Naive thymus-derived CD8-positive, alpha-beta T cell (primary cell): ENCODE data around the gene XIAP. TPM values are rescaled to one million over a fixed set of nuclear protein-coding genes. Genes with fewer than 3 reads are reported as not detected.
"Not testable (repeated sequence)": the region's sequence is repeated elsewhere in the genome, so short reads cannot be mapped to it uniquely, and the experiment has no call there.

ENCODE experiments used
- ATAC-seq, 2 donors: fragments of 150-1000 bp; cut with Tn5 transposase in 1 of 2; sonication (Bioruptor Pico), chemical (Tn5 transposase) in 1 of 2; 1 replicate in 1 of 2; 2 replicates in 1 of 2; pipeline ENCODE4 v1.10.0; 2021; ENCODE audit warnings: mild to moderate bottlenecking in 2 of 2, moderate library complexity in 2 of 2
- POLR2A ChIA-PET: fragments of 350-600 bp; sonication (Branson Sonifier 250); formaldehyde crosslinking; loops from one replicate; lab custom pipeline; 2021; ENCODE audit warnings: antibody characterized with exemption; lab: Charles Lee
- DNase-seq, 10 donors: peaks; one replicate each; pipeline versions ENCODE4 v3.0.0 to v3.0.0-alpha.2; 2020 to 2022
- H3K27ac Mint-ChIP-seq, 10 donors: one replicate each; pipeline ENCODE4 v1.8.0; 2020 to 2022; ENCODE audit warnings: mild to moderate bottlenecking in 10 of 10, mixed read lengths in 10 of 10, moderate library complexity in 4 of 10, inconsistent platforms in 1 of 10
- H3K27me3 Mint-ChIP-seq, 5 donors: one replicate each; pipeline ENCODE4 v1.8.0; 2021 to 2022; ENCODE audit warnings: mixed read lengths in 5 of 5
- H3K36me3 Mint-ChIP-seq, 3 donors: one replicate each; pipeline ENCODE4 v1.8.0; 2020 to 2022; ENCODE audit warnings: mixed read lengths in 3 of 3, mild to moderate bottlenecking in 2 of 3, inconsistent platforms in 1 of 3
- H3K4me1 Mint-ChIP-seq, 4 donors: one replicate each; pipeline ENCODE4 v1.8.0; 2021 to 2022; ENCODE audit warnings: mixed read lengths in 4 of 4
- H3K4me3 Mint-ChIP-seq, 10 donors: one replicate each; pipeline ENCODE4 v1.8.0; 2020 to 2022; ENCODE audit warnings: mild to moderate bottlenecking in 10 of 10, mixed read lengths in 10 of 10, moderate library complexity in 6 of 10, inconsistent platforms in 1 of 10
- H3K9me3 Mint-ChIP-seq, 9 donors: one replicate each; pipeline ENCODE4 v1.8.0; 2020 to 2022; ENCODE audit warnings: mixed read lengths in 9 of 9, mild to moderate bottlenecking in 3 of 9, inconsistent platforms in 1 of 9, moderate library complexity in 1 of 9
- polyA plus RNA-seq, 3 donors: library from polyadenylated mRNA; unstranded; fragments of 300-500 nt; fragmentation: Illumina TruSeq; gene quantifications; one replicate each; pipeline ENCODE4 v1.2.3, GENCODE V29; 2021
- total RNA-seq, 8 experiments: library from RNA in 2 of 8; stranded (reverse) in 2 of 8; gene quantifications; one replicate each; pipeline ENCODE4 v1.2.3 and lab custom pipeline; 2021 to 2026

XIAP gene
- total RNA-seq (10 to 100 TPM; 46.4 to 47.6 TPM), polyA plus RNA-seq (1 to 10 TPM; 7.6 to 8.1 (median 8.0) TPM), total RNA-seq (lab: John Stamatoyannopoulos, UW) (41.8 to 89.1 (median 69.2) reads per million in 6 experiments)

DNA sequence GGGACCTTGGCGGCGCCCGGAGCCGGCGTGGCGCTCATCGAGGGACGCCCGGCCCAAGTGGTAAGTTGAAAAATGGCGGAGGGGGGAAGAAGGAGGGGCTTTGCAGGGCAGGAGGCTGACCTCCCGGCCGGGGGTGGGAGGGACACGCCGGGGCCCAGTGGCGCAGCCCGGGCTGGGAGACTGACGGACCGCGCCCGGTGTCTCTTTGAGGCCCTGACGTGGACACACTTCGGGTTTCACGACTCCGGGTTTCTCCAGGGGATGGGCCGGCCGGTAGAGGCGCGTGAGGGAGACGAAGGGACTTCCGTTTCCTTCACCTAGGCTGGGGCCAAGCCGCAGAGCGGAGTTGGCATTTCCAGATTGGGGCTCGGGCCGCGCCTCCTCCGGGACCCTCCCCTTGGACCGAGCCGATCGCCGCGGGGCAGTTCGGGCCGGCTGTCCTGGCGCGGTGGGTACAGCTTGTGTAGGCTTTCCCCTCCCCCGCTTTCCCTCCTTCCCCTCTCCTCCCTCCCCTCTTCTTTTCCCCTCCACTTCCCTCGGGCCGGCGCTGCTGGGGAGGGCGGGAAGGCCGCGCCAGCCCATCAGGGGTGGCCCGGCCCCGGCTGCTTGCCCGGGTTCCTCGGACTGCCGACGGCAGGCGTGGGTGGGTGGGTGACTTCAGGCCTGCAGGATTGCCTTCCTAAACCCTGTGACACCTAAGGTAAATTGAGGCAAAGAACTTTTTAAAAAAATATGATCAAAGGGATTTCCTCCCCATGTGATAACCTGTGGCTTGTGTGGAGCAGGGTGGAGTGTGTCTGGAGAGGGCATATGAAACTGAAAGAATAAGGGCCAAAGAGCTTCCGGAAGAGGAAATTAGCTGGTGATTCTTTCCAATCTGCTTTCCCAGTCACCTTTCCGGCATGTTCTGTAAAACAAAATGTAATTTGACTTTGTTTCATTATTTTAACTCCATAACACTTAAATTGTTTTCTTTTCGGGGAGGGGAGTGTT lies at the start of gene XIAP:
Gene XIAP, plus strand, starts transcription at position 208 of the 993 bp plus-strand sequence. CDS start 25,610 bp downstream, outside the sequence.
- H3K9me3 Mint-ChIP-seq, result no peaks in the 10 kb centered on the region
- POLR2A ChIA-PET, result interaction anchor here (0.6 to 1.2 kb wide), 3 partner anchors 100 to 225 kb away, joined by 5 read pairs; no protein-coding TSS in a partner anchor
- peak; percentile 75 to 81 for ATAC-seq
- H3K27me3 Mint-ChIP-seq, result no peaks in the 10 kb centered on the region
- peak within 1 kb of the TSS; percentile 71 to 98 (median 96) for H3K27ac Mint-ChIP-seq
- peak within 1 kb of the TSS; percentile 85 to 97 (median 92) for H3K4me3 Mint-ChIP-seq
- peak; percentile 29 to 78 (median 52) for DNase-seq
- H3K4me1 Mint-ChIP-seq, result peaks cover 8 to 26% (median 17%) of the 10 kb centered on the region in 4 donors
- H3K36me3 Mint-ChIP-seq, result peaks cover 0 to 3% (median 0%) of the 10 kb centered on the region in 3 donors

DNA sequence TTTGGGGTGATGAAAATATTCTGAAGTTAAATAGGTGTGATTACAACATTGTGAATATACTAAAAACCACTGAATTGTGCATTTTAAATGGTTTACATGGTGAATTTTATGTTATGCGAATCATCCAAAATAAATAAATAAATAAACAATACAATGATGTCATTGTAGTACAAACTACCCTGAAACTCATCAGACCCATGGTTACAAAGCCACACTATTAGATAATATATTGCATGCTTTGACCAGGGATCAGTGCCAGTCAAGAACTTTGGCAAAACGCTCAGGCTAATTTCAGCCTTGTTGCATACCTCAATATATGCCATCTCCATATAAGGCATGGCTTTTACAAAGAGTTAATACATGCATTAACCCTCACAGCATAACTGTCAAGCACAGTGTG lies 45.5 kb upstream of the XIAP start:
- no peak overlapping the region for H3K27ac Mint-ChIP-seq
- no peaks in the 10 kb centered on the region for H3K36me3 Mint-ChIP-seq
- POLR2A ChIA-PET, result no interaction called here
- no peaks in the 10 kb centered on the region for H3K4me1 Mint-ChIP-seq
- no peaks in the 10 kb centered on the region for H3K9me3 Mint-ChIP-seq
- no peak overlapping the region for H3K4me3 Mint-ChIP-seq
- ATAC-seq (no peak), DNase-seq (no peak)
- peaks cover 0 to 2% (median 0%) of the 10 kb centered on the region in 5 donors for H3K27me3 Mint-ChIP-seq

DNA sequence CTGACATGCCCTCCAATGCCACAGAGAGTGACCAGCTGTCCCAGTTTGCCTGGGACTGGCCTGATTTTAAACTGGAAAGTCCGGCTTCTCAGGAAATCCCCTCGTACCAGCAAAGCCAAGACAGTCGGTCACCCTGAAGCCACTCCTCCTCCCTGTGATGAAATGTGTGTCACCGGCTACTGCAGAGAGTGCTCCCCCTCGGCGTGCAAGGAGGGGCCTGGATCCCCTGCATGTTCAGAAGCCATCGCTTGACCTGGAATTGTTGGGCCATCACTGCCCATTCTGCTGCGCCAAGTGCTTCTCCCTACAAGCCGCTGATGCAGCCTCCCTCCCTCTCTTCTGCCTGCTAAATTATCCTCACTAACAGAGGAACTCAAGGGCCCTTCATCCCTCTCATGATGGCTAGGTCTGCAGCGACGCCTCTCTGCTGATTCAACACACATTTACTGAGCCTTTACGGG lies 44.9 kb upstream of the XIAP start:
- DNase-seq, H3K36me3 Mint-ChIP-seq, H3K9me3 Mint-ChIP-seq, POLR2A ChIA-PET, H3K4me3 Mint-ChIP-seq, ATAC-seq, H3K4me1 Mint-ChIP-seq, H3K27me3 Mint-ChIP-seq, H3K27ac Mint-ChIP-seq: not testable (repeated sequence)

DNA sequence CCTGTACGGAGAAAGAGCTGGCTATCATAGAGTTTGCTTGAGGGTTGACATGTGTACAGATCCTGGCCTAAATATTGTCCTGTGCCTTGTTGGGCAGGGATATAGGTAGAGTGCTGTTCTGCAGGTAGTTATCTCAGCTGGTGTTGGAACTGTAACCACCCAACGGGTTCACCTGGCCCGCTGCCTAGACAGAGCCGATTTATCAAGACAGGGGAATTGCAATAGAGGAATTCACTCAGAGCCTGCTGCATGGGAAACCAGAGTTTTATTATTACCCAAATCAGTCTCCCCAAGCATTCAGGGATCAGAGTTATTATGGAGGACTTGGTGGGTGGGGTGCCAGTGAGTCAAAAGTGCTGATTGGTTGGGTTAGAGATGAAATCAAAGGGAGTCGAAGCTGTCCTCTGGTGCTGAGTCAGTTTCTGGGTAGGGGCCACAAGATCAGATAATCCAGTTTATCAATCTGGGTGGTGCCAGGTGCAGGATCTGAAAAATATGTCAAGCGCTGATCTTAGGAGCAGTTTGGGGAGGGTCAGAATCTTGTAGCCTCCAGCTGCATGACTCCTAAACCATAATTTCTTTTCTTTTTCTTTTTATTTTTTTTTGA lies 42.5 kb upstream of the XIAP start:
- Mint-ChIP-seq H3K9me3 (no peaks in the 10 kb centered on the region), H3K27me3 (no peaks in the 10 kb centered on the region), H3K4me1 (no peaks in the 10 kb centered on the region), H3K36me3 (no peaks in the 10 kb centered on the region), H3K4me3 (no peak overlapping the region), H3K27ac (no peak overlapping the region)
- DNase-seq, result no peak
- ATAC-seq, result no peak
- POLR2A ChIA-PET, result no interaction called here

DNA sequence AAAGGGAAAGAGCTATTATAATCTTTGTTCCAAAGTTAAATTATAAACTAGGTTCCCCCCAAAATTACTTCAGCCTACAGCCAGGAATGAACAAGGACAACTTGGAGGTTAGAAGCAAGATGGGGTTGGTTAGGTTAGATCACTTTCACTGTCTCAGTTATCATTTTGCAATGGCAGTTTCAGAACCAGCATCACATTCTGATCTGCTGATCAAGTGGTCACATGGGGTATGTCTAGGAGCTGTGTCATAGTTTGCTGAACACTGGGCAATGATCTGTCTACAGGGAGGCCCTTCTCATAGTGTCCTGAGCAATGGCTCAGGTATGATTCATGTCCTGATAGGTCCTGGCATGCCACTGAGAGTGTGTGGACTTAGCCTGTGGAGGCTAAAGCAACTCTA lies 41.6 kb upstream of the XIAP start:
- Mint-ChIP-seq H3K36me3 (no peaks in the 10 kb centered on the region), H3K27ac (no peak overlapping the region), H3K9me3 (no peaks in the 10 kb centered on the region), H3K4me3 (no peak overlapping the region), H3K27me3 (no peaks in the 10 kb centered on the region), H3K4me1 (no peaks in the 10 kb centered on the region)
- POLR2A ChIA-PET, result no interaction called here
- ATAC-seq (no peak), DNase-seq (no peak)

DNA sequence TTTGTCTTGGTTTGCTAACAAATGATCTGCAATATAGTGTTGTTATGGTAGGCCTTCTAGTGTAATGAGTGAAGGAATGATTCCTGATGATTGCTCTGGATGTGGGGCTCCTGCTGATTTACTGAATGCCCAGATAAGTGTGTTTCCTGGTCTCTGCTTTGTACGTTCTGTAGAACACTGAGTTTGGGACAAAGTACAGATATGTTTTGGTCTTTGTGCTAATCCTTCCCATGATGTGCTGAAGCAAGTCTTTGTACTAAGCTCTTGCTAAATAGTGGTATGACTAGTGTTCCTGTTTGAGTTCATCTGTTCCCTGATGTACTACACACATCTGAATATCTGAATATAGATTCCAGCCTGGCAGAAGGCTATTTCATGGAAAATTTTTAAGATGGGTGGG lies 36.9 kb upstream of the XIAP start:
- H3K36me3 Mint-ChIP-seq, result no peaks in the 10 kb centered on the region
- DNase-seq (no peak), ATAC-seq (no peak)
- H3K4me1 Mint-ChIP-seq, result no peaks in the 10 kb centered on the region
- H3K4me3 Mint-ChIP-seq, result no peak overlapping the region
- no peaks in the 10 kb centered on the region for H3K9me3 Mint-ChIP-seq
- POLR2A ChIA-PET, result no interaction called here
- no peak overlapping the region for H3K27ac Mint-ChIP-seq
- no peaks in the 10 kb centered on the region for H3K27me3 Mint-ChIP-seq

DNA sequence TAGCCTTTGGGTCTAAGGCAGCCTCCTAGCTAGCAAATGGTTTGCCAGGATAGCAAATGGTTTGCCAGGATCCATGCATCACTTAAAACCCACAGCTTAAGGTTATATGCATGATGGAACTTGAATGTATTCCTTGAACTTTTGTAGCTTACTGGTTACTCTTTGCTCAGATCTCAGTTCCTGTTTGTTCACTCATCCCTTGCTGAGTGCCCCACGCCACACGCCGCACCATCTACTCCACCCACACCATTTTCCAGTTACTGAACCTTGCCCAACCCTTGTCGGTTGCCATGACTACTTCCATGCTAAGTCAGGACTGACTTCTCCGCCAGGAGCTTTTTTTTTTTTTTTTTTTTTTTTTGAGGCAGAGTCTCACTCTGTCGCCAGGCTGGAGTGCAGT lies 29.5 kb upstream of the XIAP start:
- POLR2A ChIA-PET, result no interaction called here
- H3K36me3 Mint-ChIP-seq, result no peaks in the 10 kb centered on the region
- no peak overlapping the region for H3K4me3 Mint-ChIP-seq
- peaks cover 0 to 10% (median 0%) of the 10 kb centered on the region in 4 donors for H3K4me1 Mint-ChIP-seq
- H3K9me3 Mint-ChIP-seq, result no peaks in the 10 kb centered on the region
- H3K27me3 Mint-ChIP-seq, result peaks cover 0 to 5% (median 2%) of the 10 kb centered on the region in 5 donors
- no peak overlapping the region for H3K27ac Mint-ChIP-seq
- ATAC-seq (no peak), DNase-seq (no peak)

DNA sequence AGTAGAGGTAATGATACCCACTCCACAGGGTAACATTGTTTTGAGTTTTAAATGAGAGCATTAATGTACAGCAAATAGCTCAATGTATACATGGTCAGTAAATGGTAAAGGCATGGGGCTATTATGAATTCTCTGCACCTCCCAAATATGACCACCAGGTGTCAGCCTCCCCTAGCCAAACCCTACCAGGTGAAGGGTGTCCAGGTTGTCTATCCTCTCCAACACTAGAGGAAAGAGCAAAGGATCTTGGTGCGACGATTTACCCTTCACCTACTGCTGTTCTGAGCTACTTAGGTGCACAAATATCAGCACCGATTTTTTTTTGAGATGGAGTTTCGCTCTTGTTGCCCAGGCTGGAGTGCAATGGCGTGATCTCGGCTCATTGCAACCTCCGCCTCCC lies 26.5 kb upstream of the XIAP start:
- Mint-ChIP-seq H3K27ac (no peak overlapping the region), H3K27me3 (peaks cover 0 to 5% (median 2%) of the 10 kb centered on the region in 5 donors), H3K4me1 (peaks cover 0 to 10% (median 0%) of the 10 kb centered on the region in 4 donors), H3K4me3 (no peak overlapping the region), H3K9me3 (no peaks in the 10 kb centered on the region), H3K36me3 (no peaks in the 10 kb centered on the region)
- POLR2A ChIA-PET, result no interaction called here
- DNase-seq (peak; percentile 13 to 74 (median 50)), ATAC-seq (peak; percentile 84 to 94)

DNA sequence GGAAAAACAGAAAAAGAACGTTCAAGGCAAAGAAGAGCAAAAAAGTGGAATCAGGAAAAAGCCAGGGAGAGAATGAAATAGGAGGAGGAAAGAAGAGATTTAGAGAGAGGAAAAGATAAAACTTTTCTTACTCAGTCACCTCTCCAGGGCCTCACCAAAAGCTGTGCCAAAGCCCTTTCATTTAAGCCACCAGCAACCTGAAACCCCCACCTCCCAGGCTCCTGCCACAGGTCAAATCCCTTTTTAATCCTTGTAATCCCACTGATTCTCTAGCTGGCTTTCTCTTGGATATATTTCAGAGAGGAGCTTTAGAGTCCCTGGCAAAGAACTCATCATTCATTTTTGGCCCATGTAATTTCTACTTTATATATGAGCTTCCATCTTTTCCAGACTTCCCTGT lies 25.7 kb upstream of the XIAP start:
- H3K27ac Mint-ChIP-seq, result peak overlapping the region in 1 of 10 donors; percentile 4
- H3K4me3 Mint-ChIP-seq, result no peak overlapping the region
- no peak for DNase-seq
- H3K9me3 Mint-ChIP-seq, result no peaks in the 10 kb centered on the region
- ATAC-seq, result no peak
- H3K36me3 Mint-ChIP-seq, result no peaks in the 10 kb centered on the region
- POLR2A ChIA-PET, result no interaction called here
- H3K27me3 Mint-ChIP-seq, result peaks cover 0 to 5% (median 2%) of the 10 kb centered on the region in 5 donors
- H3K4me1 Mint-ChIP-seq, result peaks cover 0 to 10% (median 0%) of the 10 kb centered on the region in 4 donors

DNA sequence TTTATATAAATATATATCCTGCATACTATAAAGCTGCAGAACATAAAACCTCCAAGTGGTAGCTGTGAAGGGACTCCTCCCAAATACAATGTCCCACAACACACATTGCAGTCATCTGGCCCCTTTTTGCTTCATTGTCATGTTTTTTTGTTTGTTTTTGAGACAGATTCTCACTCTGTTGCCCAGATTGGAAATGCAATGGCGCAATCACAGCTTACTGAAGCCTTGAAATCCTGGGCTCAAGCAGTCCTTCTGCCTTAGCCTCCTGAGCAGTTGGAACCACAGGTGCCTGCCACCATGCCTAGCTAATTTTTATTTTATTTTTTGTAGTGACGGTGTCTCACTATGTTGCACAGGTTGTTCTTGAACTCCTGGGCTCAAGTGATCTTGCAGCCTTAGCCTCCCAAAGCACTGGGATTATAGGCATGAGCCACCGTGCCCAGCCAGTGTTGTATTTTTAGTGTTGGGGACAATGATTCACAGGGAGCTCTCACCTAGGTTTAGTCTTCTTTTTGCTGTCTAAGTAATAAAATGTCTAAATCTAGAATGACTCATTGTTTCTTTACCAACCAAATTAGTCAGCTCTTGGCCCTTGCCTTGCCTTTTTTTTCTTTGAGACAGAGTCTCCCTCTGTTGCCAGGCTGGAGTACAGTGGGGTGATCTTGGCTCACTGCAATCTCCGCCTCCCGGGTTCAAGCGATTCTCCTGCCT lies 24.0 kb upstream of the XIAP start:
- POLR2A ChIA-PET, result no interaction called here

DNA sequence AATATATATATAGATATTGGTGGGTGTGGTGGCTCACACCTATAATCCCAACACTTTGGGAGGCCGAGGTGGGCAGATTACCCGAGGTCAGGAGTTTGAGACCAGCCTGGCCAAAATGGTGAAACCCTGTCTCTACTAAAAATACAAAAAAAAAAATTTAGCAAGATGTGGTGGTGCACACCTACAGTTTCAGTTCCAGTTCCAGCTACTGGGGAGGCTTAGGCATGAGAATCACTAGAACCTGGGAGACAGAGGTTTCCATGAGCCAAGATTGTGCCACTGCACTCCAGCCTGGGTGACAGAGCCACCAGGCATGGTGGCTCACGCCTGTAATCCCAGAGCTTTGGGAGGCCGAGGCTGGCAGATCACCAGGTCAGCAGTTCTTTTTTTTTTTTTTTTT lies 14.7 kb upstream of the XIAP start:
- H3K27ac Mint-ChIP-seq, DNase-seq, H3K36me3 Mint-ChIP-seq, H3K27me3 Mint-ChIP-seq, H3K4me3 Mint-ChIP-seq, ATAC-seq, H3K4me1 Mint-ChIP-seq, H3K9me3 Mint-ChIP-seq, POLR2A ChIA-PET: not testable (repeated sequence)

More for the DNA sequence above, 24.0 kb upstream of the XIAP start:
- H3K27me3 Mint-ChIP-seq, result peaks cover 0 to 5% (median 2%) of the 10 kb centered on the region in 5 donors
- peaks cover 0 to 3% (median 0%) of the 10 kb centered on the region in 4 donors for H3K4me1 Mint-ChIP-seq
- no peak for ATAC-seq
- no peaks in the 10 kb centered on the region for H3K9me3 Mint-ChIP-seq
- no peak for DNase-seq
- H3K4me3 Mint-ChIP-seq, result no peak overlapping the region
- H3K27ac Mint-ChIP-seq, result peak overlapping the region in 1 of 10 donors; percentile 35
- H3K36me3 Mint-ChIP-seq, result no peaks in the 10 kb centered on the region

DNA sequence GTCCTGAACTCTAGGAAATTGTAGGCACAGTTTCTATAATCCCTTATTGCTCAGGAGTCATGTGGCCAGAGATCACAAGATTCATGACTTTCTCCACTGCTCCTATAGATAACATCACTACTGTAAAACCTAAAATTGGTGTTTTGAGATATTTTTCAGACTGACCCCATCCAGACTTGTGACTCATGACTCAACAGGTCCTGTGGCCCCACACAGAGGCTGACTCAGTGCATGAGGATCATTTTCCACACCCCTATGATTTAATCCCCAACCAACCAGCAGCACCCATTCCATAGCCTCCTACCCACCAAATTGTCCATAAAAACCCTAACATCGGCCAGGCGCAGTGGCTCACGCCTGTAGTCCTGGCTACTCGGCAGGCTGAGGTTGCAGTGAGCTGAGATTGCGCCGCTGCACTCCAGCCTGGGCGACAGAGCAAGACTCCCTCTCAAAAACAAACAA lies 13.2 kb upstream of the XIAP start:
- Mint-ChIP-seq H3K4me3 (no peak overlapping the region), H3K36me3 (no peaks in the 10 kb centered on the region), H3K9me3 (no peaks in the 10 kb centered on the region), H3K27me3 (peaks cover 0 to 1% (median 0%) of the 10 kb centered on the region in 5 donors), H3K4me1 (no peaks in the 10 kb centered on the region), H3K27ac (no peak overlapping the region)
- ATAC-seq (no peak), DNase-seq (no peak)
- POLR2A ChIA-PET, result no interaction called here
